HG03025 (cell line): ENCODE data around the gene CLIC1.
"Not testable (repeated sequence)": the region's sequence is repeated elsewhere in the genome, so short reads cannot be mapped to it uniquely, and the experiment has no call there.

ENCODE experiments used
- ATAC-seq: cut with Tn5 transposase; IDR thresholded peaks from one replicate; pipeline ENCODE4 v1.9.1; 2021; ENCODE audit warnings: mild to moderate bottlenecking, moderate library complexity; ENCODE audit not compliant: unreplicated experiment, low FRiP score

CLIC1 gene

DNA sequence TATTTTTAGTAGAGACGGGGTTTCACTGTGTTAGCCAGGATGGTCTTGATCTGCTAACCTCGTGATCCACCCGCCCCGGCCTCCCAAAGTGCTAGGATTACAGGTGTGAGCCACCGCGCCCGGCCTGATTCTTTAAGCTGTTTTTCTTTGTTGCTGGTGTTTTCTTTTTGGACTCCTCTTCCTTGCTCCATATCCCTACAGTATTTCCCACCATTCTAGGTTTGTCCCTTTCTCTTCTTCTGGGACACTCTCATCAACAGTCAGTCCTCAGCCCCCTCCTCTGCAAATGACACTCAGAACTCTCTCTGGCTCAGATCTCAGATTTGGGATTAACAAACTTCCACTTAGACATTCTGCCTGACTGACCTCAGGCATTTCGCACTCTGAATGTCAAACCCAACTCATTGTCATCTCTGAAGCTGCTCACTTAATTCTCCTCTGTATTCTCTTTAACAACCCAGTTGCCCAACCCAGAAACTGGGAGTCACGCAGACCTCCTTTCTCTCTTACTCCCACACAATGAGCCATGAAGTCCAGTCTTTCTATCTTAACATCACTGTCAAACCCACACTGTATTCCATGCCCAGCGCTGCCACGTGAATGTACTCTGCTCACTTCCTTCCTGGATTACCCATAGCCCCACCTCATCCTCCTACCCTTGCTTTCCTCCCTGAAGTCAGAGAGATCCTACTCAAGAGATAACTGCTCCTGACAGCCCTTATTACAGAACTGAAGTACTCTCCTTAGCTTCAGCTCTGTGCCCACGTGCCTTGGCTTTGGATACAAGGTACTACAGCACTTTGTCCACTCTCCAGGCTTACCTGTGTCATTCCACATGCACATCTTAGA, 10.6 kb downstream of the CLIC1 start:
- no peak for ATAC-seq

DNA sequence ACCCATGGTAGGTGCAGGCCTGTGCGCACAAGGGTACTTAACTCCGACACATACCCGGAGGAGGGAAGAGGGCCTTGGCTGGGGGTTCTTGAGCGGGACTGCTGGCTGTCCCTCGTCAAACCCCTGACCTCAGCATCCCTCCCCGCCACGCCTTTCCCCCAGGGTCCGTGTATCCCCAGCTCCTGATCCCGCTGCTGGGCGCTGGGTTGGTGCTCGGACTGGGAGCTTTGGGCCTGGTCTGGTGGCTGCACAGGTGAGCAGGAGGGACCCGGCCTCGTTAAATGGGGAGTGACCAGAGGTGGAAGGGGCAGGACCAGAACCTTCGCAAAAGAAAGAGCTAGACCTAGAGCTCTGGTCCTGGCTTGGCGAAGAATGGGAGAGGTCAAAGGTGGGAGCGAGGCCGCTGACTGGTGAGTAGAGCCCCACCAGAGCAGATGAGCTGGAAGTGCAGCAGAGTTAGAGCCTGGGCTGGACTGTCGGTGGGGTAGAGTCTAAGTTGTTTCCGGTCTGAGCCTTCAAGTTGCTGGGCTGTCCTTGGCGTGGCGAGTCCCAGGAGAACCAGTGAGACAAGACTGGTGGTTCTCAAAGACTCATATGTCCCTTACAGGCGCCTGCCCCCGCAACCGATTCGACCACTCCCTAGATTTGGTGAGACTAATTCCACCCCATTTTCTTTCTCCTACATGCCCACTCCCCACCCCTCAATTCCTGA, 12.2 kb downstream of the CLIC1 start:
- ATAC-seq, result no peak

DNA sequence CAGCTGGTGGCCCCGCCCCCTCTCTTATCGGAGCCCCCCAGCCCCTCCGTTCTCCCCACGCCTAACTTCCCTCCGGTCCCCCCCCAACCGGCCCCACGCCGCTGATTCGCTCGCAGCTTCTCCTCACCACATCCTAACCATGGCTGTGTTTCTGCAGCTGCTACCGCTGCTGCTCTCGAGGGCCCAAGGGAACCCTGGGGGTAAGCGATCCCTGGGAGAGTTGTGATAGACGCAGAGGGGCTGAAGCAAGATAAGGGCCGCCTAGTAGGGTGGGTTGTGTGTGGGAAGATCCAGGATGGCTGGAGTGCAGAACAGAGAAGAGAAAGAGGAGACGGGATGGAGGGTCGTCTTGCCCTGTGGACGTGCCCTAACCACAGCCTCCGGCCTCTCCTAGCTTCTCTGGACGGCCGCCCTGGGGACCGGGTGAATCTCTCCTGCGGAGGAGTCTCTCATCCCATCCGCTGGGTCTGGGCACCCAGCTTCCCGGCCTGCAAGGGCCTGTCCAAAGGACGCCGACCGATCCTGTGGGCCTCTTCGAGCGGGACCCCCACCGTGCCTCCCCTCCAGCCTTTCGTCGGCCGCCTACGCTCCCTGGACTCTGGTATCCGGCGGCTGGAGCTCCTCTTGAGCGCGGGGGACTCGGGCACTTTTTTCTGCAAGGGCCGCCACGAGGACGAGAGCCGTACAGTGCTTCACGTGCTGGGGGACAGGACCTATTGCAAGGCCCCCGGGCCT, 12.9 kb downstream of the CLIC1 start, which contains the start of gene MPIG6B:
Gene MPIG6B, plus strand, starts transcription at position 129 of the 735 bp plus-strand sequence. Its CDS starts 11 bp downstream, at position 140.
- no peak for ATAC-seq

DNA sequence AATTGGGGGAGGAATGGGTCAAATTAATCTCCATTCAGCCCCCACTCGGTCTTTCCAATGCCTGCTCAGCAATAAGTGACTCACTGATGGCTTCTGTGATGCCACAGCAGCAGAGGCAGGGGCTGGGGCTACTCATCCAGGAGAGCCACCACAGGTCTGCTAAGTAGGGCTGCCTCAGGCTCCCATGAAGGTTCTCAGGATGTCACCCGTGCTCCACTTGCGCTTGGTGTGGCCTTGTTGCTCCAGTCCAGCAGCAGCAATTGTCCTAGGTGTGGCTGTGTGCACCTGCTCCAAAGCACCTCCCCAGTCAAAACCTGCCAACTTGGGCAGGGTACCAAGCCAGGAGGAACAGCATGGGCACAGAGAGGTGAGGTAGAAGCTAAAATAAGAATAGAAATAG, 14.2 kb downstream of the CLIC1 start:
- ATAC-seq, result no peak

DNA sequence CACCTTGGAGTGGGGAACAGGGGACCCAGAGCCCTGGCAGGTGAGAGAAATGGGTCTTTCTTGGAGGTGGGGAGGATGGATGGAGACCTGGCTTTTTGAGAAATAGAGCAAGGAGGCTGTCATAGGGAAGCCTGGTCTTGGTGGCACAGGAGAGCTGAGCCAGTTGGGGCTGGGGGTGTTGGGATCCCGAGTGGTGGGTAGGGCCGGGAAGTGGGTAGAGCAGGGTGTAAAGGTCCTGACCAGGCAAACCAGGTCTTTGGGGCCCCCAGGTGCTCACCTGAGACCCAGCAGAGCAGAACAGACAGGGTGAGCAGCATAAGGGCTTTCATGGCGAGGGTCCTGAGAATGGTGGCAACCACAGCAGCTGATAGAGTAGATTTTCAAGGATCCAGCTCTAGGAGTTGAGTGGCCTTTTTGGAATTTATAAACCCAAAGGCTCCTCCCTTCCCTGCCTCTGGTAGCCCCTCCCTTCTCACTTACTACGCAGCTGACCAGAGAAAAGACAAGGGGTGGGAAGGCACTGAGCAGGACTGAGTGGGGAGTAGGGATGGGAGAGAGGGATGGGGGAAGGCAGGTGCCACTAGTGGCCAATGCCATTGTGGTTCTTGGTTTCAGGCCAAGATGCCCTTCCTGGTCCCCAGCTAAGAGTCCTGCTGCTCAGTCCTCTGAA, 14.8 kb downstream of the CLIC1 start, which contains the start of gene LY6G6C:
Gene LY6G6C, minus strand, starts transcription at position 396 of the 670 bp plus-strand sequence. Its CDS starts 67 bp downstream, at position 329.
- ATAC-seq, result no peak

DNA sequence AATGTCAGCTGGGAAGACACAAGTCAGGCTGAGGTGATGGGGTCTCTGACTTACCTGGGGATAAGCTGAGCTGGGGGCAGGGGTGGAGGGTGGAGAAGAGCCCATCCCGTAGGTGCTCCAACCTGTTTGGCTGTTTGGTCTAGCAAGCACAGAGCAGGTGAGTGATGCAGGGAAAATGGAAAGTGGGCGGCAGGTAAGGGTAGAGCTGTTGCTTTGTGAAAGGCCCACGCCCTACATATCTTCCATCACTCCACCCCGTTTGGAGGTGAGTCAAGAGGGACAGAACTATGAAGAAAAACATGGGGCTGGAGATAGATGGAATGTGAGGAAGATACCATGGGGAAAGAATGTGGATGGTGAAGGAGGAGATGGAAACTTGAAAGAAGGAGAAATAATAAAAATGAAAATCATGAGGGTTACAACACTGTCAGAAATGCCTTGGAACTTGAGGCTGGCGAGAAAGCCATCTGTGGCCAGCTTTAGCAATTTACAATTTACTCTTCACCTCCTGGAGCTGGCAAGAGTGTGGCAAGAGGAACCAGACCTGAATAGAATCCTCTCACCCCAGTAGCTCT, 16.0 kb downstream of the CLIC1 start:
- ATAC-seq, result no peak

DNA sequence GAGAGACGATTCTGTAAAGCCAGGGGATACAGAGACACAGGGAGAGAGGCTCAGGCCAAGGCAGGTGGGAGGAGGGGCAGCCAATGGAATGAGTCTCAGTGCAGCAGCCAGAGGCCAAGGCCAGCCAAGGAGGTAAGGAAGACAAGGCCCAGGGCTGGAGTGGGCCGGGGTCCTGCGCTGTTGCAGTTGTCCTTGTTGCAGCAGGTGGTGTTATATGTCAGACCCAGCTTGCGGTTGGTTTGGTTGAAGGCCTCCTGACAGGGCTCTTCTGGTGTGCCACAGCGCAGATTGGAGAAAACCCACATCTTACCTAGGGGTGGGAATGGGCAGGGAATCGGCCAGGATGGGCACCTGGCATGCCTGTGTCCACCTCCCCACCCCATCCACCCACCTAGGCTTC, 17.3 kb downstream of the CLIC1 start:
- ATAC-seq, result no peak

DNA sequence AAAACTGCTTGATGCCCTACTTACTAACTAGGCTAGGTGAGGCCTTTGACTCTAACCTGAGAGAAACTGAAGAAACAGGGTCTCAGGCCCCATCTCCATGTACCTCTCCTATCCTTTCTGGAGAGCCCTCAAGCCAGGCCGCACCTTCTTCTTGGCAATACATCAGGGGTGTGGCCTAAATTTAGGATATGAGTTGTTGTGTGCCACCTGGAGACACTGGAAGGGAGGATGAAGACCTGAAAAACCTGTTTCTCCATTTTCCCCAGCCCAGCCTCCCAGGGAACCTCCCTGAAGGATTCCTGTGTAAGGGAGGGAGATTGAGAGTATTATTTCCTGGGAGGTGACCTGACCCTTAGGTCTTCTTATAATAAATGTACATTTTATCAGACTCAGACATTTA, 18.1 kb downstream of the CLIC1 start:
- ATAC-seq, result no peak

DNA sequence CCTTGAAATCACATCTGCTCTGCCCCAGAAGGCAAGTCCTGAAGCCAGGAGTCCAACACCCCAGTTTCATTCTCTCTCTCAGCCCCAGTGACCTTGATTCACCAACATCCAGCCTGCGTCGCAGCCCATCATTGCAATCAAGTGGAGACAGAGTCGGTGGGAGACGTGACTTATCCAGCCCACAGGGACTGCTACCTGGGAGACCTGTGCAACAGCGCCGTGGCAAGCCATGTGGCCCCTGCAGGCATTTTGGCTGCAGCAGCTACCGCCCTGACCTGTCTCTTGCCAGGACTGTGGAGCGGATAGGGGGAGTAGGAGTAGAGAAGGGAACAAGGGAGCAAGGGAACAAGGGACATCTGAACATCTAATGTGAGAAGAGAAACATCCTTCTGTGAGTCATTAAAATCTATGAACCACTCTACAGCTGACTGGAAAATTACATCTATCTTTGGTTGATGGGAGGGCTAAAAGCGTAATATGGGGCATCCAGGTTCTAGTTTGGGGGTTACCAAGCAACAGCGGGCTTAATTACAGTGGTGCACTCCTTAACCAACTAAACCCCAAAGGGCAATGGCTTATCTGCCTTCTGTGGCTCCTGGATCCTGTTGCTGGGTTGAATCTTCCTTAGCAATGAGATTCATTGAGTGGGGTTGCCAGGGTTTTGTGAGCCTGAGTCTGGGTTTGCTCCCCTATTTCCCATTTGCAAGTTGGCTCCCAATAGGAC, 18.7 kb downstream of the CLIC1 start:
- no peak for ATAC-seq

DNA sequence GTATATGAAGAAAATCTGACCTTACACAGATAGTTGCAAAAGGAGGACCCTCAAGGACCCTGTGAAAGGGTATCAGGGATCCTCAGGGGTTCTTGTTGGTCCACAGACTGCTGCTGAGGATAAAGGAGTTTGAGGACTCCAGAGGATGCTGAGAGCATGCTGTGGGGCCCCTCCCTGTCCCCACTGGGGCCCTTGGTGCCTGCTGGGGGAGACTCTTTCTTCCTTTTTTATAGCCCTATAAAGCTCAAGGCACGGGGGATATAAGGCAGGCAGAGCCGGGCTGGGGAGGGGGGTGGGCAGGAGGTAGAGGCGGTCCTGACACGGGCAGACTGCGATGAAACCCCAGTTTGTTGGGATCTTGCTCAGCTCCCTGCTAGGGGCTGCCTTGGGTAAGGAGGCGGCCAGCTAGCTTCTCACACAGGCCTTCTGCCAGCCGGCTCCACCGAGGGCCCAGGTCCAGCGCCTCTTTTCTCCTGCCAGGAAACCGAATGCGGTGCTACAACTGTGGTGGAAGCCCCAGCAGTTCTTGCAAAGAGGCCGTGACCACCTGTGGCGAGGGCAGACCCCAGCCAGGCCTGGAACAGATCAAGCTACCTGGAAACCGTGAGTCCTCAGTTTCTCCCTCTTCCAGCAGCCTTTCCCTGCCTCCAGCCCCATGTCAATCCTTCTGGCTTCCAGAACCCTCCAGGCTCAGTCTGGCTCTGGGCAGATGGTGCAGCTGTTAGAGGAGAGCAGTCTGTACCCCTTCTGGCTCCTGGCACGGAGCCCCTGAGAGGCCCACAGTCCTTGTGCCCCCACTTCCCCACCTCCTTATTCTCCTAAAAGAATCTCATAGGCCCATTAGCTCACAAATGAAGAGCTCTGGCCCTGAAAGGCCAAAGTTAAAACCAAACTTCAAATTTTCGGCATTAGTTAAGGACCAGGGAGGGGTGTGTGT, 21.0 kb downstream of the CLIC1 start, which contains the start of gene LY6G6D:
Gene LY6G6D, plus strand, starts transcription at position 327 of the 937 bp plus-strand sequence. Its CDS starts 8 bp downstream, at position 335.
- no peak for ATAC-seq

DNA sequence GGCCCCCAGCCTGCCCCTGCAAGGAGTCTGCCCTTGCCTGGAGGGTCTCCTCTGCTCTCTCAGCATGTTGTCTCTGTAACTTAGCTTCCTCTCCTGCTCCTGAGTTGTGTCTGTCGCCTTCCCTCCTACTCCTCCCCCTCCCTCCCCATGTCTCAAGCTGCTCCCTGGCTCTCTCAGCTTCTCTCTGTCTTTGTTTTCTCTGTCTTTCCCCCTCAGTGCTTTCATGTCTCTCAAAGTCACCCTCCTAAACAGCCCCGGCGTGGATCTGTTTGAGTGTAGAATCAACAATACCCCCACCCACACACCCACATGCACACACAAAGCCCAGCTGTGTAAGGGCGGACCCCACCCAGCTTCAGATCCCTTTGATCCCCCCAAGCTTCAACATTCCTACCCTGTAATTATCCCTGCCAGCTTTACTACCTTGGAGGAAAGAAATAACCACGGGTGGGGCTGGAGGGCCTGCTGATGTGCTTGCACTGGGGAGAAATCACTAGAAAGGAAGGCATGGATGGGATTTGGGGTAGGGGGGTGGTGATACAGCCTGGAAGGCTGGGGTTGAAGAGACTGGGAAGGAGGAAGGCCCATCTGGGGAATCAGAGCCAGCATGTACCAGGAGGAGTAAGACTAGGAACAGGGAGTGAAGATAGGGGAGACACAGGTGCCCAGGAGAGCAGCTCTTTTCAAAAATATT, 22.2 kb downstream of the CLIC1 start:
- no peak for ATAC-seq

DNA sequence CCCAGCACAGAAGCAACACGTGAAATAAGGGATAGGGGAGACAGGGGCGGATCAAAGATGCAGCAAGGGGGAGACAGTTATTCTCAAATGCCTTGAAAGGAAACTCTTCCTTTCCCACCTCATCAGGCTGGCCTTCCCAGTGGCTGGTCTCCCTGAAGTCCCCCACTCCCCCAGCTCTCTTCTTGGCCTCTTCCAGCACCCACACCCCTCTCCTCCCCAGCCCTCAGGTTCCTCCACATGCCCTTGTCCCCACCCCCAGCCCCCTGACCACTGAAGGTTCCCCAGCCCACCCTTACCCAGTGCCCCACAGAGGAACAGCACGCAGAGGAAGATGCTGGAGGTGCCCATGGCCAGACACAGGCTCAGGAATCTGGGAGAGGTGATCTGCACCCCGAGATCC, 22.9 kb downstream of the CLIC1 start:
- ATAC-seq, result no peak

DNA sequence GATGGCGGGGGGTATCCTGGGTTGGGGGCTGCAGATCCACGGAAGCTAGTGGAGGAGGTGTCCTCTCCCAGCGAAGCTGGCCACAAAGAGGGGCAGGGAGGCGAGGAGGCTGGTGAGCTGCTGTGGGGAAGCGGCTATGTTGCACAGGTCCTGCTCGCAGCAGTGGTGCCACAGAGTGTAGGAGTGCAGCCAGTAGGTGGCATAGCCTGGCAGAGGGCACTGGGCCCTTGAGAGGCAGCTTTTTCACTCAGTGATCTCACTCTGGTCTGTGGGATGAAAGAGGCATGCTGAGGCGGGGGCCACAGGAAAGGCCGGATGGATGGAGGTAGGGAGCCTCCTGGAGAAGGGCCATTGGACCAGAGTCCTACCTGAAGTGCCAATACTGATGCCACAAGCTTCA, 24.0 kb downstream of the CLIC1 start:
- ATAC-seq, result no peak

DNA sequence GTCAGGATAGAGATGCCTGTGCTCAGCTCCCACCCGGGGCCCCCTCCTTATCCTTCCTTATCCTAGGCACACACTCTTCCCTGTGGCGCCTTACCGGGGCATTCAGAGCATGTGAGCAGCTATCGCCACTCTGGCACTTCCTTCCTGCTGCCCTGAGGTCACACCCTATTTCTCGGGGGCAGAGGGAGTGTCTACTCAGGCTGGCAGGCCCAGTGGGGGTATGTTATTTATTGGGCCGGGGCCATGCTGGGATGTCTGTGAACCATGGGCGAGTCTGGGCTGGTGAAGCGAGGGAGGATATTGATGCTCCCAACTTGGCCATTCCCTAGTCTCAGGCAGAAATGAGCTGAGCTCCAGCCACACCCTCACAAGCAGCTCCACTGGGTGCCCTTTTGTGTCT, 25.1 kb downstream of the CLIC1 start:
- ATAC-seq, result no peak

DNA sequence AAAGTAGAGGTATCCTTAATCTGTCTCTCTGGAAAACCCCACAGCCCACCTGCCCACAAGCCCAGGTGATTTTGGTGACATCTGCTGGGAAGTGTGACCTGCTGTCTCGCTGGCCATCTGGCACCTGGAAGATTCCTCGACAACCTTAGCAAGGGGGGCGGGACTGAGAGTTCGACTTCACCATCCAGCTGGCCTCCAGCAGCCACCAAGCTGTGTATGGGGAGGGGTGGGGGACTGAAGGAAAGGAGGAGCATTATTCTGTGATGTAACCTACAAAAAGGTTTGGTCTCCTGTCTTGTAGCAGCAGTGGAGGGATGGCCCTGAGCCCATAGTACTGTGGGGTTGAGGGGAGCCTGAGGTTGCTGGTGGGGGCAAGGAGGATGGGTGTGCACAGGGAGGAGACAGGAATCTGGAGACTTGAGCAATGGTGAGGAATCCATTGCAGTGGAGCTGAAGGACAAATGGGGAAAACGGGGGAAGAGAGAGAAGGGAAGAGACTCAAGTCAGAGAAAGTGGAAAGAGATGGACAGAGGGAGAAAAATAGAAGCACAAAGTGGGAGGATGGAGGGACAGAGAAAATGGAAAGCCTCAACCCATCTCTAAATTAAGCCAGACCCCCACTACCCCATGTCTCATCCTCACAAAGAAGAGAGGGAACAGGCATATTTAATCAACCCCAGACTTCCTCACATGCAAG, 25.7 kb downstream of the CLIC1 start:
- ATAC-seq, result no peak

DNA sequence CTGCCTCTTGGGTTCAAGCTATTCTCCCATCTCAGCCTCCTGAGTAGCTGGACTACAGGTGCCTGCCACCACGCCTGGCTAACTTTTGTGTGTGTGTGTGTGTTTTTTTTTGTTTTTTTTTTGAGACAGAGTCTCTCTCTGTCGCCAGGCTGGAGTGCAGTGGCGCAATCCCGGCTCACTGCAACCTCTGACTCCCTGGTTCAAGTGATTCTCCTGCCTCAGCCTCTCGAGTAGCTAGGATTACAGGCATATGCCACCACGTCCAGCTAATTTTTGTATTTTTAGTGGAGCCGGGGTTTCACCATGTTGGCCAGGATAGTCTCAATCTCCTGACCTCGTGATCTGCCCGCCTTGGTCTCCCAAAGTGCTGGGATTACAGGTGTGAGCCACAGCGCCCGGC, 27.2 kb downstream of the CLIC1 start:
- not testable (repeated sequence) for ATAC-seq

DNA sequence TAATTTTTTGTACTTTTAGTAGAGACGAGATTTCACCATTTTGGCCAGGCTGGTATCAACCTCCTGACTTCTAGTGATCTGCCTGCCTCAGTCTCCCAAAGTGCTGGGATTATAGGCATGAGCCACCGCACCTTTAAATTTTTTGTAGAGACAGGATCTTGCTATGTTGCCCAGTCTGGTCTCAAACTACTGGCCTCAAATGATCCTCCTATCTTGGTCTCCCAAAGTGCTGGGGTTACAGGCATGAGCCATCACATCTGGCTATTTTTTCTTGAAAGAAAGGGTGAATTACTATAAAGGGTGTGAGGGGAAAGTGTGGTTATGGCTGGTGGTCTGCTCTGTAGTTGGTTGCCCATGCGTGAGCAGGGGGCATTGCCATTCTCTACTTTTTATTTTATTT, 28.1 kb downstream of the CLIC1 start:
- no peak for ATAC-seq
